Ecto neural progenitor cell (in vitro differentiated cells): ENCODE measurements around the gene C6orf62.
"Not testable (repeated sequence)": the region's sequence is repeated elsewhere in the genome, so short reads cannot be mapped to it uniquely, and the experiment has no call there.

ENCODE experiments used
- DNase-seq: peaks from one replicate; pipeline ENCODE4 v3.0.0-alpha.2; 2018; ENCODE audit warnings: low spot score

Gene C6orf62

DNA sequence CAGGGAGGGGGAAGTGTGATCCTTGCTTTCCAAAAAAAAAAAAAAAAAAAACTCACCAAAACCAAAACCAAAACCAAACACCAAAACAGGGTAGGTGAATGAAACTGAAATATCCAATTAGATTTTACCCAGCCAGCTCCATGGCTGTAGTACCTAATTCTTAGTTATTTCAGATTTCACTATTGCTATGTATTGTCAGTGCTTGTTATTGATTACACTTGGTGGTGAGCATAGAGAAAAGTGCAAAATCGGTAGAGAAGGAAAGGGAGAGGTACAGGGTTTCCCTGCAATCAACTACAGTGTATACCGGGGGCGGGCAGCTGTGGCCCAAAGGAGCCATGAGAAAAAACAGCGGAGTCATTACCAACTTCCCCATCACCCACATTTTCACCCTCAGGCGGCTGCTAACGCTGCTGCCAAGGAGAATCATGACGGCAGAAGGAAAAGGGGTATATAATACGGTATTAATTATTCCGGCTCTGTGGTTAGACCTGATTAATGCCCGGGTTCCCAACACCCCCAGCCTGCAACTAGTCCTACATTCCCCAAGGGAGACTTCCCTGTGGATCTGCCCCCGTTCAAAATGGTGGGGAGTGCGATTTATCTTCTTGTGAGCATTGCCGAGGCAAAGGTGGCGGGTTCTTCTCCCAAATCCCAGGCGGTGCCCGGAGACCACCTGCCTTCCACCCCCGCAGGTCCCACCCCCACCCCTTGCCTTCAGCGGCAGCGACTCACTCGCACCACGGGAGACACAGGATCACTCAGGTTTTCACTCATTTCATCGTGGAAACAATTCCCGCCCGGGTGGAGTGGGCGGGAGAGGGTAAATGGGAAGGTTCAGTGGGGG, at the start of gene C6orf62:
Gene C6orf62, minus strand, starts transcription at position 30 of the 847 bp plus-strand sequence. CDS start 486 bp downstream, outside the sequence.
- DNase-seq: peak; percentile 50

DNA sequence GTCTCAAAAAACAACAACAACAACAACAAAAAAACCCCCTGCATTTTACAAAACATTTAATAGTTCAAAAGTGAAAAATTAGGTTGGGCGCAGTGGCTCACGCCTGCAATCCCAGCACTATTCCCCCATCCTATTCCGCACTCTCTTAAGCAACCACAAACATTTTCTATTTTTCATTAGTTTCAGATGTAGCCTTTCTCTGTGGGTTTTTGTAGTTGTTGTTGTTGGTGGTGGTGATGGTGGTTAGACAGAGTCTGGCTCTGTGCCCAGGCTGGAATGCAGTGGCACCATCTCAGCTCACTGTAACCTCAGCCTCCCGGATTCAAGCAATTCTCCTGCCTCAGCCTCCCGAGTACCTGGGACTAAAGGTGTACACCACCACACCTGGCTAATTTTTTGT, 49.4 kb upstream of the C6orf62 start:
- no peak for DNase-seq

DNA sequence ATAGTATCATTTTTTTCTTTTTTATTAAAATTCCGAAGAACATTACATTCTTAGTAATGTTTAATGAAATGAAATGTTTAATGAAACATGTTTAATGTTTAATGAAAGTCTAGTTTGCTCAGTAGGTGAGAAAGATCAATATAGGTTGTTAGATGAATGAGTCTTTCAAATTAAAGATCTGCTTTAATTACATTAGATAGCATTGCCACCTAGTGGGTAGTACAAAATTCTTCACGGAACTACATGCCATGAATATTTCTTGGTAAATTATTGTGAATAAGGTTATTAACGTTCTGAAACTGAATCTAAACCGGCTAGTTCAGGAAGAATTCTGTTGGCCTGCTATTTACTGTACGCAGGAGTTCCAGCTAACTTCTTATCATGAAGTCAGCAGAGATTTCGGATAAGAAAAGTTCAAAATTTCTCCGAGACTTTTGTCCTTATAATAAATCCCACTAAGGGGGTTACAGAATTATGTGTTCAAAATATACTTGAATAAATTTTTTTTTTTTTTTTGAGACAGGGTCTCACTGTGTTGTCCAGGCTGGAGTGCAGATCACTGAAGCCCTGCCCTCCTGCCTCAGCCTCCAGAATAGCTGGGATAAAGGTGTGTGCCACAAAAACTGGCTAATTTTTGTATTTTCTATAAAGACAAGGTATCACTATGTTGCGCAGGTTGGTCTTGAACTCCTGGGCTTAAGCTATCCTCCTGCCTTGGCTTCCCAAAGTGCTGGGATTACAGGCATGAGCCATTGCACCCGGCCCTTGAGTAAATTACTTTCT, 47.9 kb upstream of the C6orf62 start:
- DNase-seq: no peak

DNA sequence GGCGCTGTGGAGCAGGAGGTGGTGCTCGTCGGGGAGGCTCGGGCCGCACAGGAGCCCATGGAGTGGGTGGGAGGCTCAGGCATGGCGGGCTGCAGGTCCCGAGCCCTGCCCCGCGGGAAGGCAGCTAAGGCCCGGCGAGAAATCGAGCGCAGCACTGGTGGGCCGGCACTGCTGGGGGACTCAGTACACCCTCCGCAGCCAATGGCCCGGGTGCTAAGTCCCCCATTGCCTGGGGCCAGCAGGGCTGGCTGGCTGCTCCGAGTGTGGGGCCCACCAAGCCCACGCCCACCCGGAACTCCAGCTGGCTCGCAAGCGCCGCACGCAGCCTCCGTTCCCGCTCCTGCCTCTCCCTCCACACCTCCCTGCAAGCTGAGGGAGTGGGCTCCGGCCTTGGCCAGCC, 47.0 kb upstream of the C6orf62 start:
- not testable (repeated sequence) for DNase-seq

DNA sequence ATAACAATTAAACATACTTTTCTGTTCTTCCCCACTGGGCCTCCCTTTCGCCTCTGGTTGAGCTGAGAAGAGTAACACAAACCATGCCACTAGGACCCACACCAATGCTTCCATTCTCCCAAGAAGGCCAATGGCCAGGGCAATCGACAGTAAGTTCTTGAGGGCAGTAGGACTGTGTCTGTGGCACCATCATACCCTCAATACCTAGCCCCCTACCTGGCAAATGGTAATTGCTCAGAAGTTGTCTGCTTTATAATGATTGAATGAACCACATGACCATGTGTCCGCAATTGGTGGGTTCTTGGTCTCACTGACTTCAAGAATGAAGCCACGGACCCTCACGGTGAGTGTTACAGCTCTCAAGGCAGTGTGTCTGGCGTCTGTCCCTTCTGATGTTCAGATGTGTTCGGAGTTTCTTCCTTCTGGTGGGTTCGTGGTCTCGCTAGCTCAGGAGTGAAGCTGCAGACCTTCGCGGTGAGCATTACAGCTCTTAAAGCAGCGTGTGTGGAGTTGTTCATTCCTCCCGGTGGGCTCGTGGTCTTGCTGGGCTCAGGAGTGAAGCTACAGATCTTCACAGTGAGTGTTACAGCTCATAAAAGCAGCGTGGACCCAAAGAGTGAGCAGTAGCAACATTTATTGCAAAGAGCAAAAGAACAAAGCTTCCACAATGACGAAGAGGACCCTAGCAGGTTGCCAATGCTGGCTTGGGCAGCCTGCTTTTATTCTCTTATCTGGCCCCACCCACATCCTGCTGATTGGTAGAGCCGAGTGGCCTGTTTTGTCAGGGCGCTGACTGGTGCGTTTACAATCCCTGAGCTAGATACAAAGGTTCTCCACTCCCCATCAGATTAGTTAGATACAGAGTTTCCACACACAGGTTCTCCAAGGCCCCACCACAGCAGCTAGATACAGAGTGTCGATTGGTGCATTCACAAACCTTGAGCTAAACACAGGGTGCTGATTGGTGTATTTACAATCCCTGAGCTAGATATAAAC, 46.2 kb upstream of the C6orf62 start:
- not testable (repeated sequence) for DNase-seq

DNA sequence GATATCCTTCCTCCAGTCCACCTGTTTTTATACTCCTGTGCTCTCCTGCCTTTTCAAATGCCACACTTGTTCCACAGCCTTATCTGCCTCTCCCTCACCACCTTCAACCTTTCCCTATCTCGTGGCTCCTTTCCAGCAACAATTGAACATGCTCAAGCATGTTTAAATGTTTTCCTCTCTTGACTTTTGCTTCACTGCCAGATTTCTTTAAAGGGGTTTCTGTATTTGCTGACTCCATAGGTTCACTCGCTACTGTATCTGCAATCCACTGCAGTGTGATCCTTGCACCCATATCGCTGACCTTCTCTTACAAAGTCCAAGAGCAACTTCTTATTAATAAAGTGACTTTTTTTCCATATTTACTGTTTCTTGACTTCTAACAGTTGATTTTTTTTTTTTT, 44.6 kb upstream of the C6orf62 start:
- no peak for DNase-seq

DNA sequence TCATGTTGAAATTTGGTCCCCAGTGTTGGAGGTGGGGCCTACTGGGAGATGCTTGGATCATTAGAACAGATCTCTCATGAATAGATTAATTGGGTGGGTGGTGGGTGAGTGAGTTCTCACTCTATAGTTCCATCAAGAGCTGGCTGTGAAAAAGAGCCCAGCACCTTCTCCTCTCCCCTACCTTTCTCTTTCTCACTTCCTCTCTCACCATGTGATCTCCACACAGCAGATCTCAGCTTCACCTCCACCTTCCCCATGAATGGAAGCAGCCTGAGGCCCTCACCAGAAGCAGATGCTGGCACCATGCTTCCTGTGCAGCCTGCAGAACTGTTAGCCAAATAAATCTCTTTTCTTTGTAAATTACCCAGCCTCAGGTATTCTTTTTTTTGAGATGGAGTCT, 42.9 kb upstream of the C6orf62 start:
- no peak for DNase-seq

DNA sequence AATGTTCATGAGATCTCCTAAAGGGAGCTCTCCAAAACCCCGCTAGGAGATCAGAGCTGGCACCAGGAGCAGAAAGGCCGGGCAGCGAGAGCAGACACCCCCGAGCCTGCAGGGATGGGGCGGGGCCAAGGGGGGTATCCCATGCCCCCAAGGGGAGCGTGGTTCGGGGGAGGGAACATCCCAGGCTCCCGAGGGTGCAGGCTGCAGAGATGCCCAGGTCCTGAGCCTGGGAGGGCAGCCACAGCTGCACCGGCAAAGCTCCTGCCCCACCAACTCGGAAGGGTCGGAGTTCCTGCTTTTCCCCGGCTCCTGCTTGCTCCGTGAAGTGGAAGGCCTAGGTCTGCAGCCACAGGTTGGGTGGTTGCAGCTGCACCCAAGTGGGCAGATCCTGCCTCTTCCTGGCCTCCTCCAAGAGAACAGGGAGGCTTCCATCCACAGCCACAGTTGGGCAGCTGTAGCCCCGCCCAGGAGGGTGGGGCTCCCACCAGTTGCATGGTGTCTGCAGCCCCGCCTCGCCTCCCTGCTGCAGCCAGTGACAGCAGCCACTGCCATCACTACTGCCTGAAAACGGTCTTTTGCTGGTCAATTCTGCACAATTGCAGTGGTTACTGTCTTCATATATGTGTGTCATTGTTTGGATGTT, 42.4 kb upstream of the C6orf62 start:
- no peak for DNase-seq

DNA sequence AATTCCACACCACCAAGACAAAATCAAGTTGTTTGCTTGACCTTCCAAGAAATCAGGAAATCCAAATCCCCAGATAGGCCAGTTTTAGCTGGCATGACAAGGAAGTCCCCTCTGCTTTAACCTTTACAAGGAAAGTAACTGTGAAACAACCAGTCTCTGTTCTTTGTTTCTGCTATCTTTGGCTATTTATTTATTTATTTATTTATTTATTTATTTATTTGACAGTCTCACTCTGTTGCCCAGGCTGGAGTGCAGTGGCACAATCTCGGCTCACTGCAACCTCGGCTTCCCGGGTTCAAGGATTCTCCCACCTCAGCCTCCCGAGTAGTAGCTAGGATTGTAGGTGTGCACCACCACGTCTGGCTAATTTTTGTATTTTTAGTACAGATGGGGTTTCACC, 41.3 kb upstream of the C6orf62 start:
- DNase-seq: no peak

DNA sequence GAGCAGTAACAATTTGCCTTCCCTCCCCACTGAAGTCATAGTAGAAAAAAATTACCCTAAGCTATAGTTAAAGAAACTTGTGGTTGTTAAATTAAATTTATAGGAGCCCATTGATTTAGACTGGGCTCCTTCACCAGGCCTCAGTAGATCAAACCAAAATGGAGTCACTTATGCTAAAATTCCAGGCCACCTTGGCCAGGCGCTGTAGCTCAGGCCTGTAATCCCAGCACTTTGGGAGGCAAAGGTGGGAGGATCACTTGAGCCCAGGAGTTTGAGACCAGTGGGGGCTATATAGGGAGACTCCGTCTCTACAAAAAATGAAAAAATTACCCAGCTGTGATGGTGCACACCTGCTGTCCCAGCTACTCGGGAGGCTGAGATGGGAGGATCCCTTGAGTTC, 40.8 kb upstream of the C6orf62 start:
- no peak for DNase-seq

DNA sequence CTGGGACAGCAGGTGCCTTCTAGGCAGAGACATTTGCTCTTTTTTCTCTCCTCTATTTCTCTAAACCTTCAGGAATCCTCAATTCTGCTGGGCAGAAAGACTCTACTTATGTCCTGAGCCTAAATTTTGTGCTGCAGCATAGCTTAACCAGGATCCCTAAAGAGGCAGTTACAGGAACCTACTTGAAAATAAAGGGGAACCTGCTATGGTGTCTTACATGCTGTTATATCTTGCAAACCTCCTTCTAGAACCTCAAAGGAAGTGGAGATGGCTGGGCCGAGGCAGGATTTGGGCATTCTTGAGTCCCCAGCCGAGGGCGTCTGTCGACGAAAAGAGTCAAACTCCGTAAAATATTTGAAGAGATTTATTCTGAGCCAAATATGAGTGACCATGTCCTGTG, 38.7 kb upstream of the C6orf62 start:
- DNase-seq: no peak

DNA sequence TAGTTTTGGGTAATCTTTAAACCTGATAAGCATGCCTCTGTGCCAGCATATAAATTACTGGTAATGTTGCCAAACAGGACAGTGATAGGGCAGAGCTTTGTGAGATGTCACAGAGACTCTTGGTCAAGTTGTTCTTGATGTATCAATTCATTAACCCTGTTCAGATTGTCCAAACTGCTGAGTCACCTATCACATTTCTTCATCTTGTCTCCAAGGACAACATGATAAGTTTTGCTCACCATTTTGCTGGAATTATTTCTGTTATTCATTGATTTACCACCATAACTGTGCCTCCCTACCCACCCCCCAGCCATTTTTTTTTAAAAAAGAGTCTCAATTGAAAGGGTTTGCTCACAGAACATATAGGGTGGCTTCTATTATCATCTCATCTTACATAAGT, 36.3 kb upstream of the C6orf62 start:
- no peak for DNase-seq

DNA sequence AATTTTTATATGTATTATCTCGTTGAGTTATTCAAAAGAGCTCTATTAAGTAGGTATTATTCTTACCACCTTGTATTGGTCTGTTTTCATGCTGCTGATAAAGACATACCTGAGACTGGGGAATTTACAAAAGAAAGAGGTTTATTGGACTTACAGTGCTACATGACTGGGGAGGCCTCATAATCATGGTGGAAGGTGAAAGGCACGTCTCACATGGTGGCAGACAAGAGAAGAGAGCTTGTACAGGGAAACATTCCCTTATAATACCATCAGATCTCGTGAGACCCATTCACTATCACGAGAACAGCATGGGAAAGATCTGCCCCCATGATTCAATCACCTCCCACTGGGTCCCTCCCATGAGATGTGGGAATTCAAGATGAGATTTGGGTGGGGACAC, 35.4 kb upstream of the C6orf62 start:
- not testable (repeated sequence) for DNase-seq

DNA sequence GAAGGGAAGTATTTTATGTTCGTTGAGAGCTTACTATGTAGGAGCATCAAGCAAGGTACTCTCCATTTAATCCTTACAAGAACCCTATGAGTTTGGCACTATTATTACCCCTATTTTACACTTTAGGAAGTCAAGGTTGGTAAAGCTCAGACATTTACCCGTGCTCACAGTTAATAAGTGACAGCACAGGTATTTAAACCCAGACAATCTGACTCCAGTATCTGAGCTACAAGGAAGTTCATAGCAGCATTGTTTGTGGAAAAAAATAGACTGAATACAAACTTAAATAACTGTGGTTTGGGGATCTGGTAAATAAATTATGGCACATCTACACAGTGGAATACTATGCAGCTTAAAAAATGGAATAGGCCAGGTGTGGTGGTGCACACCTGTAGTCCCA, 34.6 kb upstream of the C6orf62 start:
- no peak for DNase-seq

DNA sequence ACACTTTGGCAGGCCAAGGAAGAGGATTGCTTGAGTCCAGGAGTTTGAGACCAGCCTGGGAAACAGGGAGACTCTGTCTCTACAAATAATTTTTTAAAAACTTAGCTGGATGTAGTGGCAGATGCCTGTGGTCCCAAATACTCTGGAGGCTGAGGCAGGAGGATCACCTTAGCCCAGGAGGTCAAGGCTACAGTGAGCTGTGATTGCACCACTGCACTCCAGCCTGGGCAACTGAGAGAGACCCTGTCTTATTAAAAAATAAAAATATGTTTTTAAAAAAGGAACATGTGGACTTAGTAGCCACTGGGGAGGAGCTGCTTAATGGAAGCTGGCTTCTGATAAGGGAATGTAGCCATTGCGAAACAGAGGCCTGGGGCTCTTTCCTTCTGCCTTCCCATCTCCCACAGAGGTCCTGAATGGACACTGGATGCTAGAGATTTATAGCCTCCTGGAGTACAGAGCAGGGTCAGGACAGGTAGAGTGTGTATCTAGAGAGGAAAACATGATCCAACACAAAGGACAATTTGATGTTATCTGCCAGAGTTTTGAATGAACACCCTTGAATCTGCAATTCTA, 34.1 kb upstream of the C6orf62 start:
- DNase-seq: no peak

DNA sequence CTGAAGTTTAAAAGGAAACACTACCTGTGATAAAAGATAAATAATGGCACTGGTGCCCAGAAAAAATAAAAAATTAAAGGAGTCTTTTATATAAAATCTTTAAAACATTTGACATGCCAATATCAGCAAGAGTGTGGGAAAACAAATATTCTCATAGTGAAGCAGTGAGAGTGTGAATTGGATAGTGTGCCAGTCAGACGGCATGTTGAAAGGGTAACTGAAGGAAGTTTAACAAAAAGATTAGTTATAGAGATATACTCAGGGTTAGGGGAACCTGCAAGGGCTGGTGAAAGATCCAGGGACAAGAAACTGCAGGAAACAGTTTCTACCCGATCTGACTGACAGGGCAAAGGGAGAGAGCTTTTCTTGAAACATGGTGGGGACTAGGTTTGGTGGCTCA, 33.5 kb upstream of the C6orf62 start:
- DNase-seq: no peak

DNA sequence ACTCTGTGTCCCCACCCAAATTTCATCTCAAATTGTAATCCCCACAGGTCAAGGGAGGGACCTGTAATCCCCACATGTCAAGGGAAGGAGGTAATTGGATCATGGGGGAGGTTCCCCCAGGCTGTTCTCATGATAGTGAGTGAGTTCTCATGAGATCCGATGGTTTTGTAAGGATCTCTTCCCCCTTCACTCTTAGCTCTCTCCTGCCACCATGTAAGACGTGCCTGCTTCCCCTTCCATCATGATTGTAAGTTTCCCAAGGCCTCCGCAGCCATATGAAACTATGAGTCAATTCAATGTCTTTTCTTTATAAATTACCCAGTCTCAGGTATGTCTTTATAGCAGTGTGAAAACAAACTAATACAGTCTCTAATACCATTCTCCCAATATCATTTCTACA, 31.9 kb upstream of the C6orf62 start:
- not testable (repeated sequence) for DNase-seq

DNA sequence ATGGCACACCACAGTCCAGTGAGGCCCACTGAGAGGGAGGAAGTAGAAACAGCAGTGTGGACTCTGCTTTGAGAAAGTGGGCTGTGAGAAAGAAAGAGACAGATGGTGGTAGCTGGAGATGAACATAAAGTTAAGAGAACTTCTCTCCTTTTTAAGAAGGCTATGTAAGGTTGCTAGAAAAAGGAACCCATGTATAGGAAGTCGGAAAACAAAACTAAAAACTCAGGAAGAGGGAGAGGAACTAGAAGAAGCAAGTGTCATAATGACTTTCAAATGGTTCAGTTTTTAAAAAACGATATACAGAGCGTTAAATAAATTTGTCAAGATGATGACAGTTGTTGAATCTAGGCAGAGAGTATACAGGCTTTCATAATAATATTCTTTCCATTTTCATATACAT, 30.3 kb upstream of the C6orf62 start:
- no peak for DNase-seq

DNA sequence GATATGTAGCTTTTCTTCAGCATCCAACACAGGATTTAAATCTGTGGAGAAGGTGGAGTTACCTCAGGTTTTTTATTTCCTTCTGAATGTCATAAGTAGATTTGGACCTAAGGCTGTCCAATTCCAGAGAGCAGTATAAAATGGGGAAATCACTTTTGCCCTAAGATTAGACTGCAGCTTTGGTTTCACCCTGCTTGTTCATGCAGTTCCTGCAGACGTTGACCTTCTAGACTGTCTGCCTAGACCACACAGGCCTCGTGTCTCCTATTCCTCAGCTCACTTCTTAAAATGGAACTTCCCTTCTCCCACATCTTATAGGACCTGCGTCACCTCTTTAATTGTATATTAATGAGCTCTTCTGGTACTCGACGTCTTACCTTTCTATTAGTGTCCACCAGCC, 26.0 kb upstream of the C6orf62 start:
- DNase-seq: no peak

DNA sequence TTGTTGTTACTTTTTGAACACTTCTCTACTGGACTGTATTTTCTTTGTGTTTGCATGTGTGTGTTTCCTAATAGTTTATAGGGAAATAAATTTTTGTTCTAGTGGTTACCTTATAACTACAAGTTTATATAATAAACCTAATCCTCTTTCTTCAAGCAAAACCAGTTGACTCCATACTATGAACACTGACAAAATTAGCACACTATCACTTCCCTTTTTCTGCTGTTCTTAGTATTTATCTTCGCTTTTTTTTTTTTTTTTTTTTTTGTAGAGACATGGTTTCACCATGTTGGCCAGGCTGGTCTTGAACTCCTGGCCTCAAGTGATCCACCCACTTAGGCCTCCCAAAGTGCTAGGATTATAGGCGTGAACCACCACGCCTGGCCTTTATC, 25.0 kb upstream of the C6orf62 start:
- no peak for DNase-seq

DNA sequence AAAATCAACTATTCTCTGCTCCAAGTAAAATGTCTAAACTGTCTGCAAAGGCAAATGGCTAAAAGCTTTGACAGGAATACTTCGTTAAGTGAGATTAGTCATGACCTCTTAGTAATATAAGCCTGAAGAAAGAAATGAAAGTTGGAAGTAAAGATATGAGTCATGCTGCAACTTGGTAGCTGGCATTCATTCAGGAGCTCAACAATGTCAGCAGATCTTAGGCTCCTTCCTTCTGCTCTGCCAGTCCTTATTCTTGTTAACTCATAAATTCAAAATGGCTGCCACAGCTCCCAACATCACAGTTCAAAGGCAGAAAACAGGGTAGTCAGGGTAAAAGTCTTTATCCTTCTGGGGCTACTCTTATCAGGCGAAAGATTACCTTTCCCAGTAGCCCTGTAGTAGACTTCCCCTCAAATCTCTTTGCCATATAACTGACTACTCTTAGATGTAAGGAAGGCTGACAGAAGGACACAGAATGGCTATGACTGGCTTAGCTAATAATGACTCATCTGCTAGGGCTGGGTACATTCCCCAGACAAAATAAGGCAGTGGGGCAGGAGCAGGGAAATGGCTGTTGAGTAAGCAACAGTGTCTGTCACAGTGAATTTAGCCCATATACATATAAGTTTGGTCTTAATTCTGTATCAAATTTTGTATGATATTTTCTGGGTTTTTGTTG, 24.4 kb upstream of the C6orf62 start:
- DNase-seq: no peak
